ENCODE results near the gene CFTR.
"Not testable (repeated sequence)": the region's sequence is repeated elsewhere in the genome, so short reads cannot be mapped to it uniquely, and the experiment has no call there.

The CFTR gene

DNA sequence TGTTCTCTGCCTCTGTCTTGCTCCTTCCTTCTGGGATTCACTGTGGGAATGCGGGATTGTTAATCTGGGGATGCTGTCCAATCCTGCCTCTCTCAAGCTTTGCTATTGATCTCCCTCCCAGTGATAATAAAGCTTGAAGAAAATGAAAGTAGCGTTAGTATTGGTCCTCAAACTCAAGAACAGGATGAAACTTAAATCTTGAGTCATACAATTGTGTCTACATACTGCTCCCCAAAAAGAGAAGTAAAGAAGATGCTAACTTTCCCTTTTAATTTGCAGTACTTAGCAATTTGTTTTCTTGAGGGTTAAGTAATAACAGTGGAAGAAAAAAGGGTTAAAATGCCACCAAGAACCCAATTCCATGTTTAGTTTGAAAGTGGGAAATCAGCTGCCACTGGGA lies 13.6 kb downstream of the CFTR start:
- DNase-seq (ENCODE audit: low read depth in 1 of 2, low spot score in 1 of 2), result no peak

DNA sequence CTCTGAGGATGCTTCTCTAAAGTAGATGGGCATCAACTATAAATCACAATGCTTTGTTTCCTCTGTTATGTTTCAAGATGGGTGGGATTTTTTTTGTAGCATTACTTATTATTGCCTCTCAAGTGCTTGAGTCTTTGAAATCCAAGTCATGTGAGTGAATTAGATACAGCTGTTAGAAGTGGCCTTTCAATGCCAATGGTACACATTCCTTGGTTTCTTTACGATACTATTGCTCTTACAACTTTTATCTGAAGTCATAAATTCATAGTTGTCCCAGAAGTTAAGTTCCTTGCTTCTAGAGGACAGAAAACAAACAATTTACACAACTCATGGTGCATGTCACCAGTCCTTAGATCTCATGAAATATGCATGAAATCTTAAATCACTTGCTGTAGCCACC lies 15.5 kb downstream of the CFTR start:
- no peak for DNase-seq (ENCODE audit: low read depth in 1 of 2, low spot score in 1 of 2)

DNA sequence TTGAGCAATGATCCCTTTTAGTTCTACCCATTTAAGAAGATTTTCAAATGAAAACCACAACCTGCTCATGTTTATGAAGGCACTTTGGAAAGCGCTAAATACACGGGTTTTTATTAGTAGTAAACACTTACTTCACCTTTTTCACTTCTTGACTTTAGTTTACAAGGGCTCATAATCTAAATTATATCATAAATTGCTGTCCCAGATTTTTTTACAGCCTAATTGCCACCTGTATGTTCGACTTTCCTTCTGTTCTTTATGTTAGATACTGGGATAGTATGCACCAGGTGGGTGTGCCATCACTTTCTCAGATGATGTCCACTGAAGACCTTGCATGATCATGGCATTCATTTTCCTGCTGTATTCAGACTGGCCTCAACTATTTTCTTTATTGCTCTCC lies 22.5 kb downstream of the CFTR start:
- no peak for DNase-seq (ENCODE audit: low read depth in 1 of 2, low spot score in 1 of 2)

DNA sequence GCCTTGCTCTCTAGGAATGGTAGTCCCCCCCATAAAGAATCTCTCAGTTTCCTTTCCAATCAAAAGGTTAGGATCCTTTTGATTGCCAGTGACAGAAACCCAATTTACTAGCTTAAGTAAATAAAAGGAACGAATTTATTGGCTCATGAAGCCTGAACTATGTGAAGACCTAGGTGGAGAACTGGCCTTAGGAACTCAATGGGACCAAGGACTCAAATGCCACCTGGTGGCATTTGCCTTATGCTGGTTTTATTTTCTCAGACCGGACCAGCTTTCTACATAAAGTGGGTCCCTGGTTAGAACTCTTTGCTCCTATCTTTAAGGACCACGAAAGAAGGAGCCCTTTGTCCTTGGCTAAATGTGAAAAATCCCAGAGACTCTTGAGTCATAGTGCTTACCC lies 25.4 kb downstream of the CFTR start:
- DNase-seq (ENCODE audit: low read depth in 1 of 2, low spot score in 1 of 2), result no peak

DNA sequence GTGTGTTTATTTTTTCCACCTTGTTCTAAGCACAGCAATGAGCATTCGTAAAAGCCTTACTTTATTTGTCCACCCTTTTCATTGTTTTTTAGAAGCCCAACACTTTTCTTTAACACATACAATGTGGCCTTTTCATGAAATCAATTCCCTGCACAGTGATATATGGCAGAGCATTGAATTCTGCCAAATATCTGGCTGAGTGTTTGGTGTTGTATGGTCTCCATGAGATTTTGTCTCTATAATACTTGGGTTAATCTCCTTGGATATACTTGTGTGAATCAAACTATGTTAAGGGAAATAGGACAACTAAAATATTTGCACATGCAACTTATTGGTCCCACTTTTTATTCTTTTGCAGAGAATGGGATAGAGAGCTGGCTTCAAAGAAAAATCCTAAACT lies 28.9 kb downstream of the CFTR start:
- no peak for DNase-seq (ENCODE audit: low read depth in 1 of 2, low spot score in 1 of 2)

DNA sequence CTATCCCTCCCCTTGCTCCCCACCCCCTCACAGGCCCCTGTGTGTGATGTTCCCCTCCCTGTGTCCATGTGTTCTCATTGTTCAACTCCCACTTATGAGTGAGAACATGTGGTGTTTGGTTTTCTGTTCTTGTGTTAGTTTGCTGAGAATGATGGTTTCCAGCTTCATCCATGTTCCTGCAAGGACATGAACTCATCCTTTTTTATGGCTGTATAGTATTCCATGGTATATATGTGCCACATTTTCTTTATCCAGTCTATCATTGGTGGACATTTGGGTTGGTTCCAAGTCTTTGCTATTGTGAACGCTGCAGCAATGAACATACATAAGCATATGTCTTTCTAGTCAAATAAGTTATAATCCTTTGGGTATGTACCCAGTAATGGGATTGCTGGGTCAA lies 37.4 kb downstream of the CFTR start:
- not testable (repeated sequence) for DNase-seq (ENCODE audit: low read depth in 1 of 2, low spot score in 1 of 2)

DNA sequence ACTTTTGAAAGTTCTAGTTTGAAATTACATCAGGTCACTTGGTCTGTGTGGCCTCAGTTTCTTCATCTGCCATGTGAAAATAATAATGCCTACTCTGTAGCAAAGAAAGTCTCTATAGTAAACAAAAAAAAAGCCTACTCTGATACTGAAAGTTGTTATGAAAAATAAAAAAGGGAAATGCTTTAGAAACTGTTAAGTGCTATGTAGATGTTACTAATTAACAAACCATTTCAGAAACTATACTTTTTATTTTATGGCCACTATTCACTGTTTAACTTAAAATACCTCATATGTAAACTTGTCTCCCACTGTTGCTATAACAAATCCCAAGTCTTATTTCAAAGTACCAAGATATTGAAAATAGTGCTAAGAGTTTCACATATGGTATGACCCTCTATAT lies 50.6 kb downstream of the CFTR start:
- no peak for DNase-seq (ENCODE audit: low read depth in 1 of 2, low spot score in 1 of 2)

DNA sequence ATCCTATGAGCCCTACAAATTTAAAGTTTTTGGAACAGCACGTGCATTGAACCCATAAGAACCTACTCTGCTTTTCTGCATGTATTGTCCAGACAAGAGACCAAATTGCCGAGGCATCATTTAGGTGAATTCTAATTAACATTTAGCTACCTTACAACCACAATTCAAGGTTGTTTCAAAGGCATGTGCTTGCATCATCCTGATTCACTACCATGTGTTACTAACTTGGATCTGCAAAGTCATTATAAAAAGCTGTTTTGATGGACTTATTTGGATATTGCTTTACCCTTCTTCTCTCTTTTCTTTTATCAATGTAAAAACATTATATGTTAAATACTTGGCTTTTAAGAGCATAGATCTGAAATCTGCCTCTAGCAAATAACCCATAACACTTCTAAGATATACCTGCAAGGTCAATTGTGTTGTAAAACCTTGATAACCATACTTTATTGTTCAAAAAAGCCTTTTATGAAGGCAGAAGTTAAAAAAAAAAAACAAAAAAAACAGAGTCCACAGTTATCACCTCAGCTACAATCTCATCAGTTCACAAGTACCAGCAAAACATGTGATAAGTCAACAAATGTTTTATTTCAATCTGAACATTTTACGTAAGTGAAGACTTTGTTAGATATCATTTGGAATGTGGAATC lies 51.9 kb downstream of the CFTR start:
- no peak for DNase-seq (ENCODE audit: low read depth in 1 of 2, low spot score in 1 of 2)

DNA sequence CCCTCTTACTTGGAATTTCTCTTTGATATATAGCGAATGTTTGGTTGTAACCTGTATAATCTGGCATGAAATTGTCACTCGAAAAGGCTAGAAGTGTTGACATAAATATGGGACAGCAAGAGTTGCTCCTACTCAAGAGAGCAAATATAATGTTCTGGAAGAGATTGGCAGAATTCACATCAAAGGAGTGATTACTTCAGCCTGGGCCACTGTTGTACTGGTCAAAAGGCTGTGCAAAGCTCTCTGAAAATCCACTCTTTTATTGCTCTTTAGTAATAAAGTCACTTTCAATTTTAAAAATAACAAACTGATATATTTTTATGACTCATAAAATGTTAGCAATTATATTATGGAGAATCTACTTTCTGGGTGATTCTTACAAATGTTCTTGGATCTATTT lies 58.2 kb downstream of the CFTR start:
- DNase-seq (ENCODE audit: low read depth in 1 of 2, low spot score in 1 of 2), result no peak

DNA sequence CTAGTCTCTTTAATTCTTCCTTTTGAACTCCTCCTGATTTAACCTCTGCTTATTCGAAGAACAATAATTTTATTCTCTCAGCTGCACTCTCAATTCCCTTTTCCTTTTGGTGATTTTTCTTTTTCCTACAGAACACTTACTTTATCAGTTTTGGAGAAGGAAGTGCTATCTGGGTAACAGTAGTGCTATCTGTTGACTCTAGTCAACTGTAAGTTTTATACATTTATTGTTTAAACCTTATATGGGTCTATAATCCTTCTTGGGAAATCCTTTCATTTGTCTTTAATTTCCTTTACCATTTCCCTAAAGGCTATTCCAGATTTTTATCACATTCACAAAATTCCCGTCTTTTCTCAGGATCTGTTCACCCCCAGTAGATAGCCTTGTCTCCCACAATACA lies 64.2 kb downstream of the CFTR start:
- DNase-seq (ENCODE audit: low read depth in 1 of 2, low spot score in 1 of 2), result no peak

DNA sequence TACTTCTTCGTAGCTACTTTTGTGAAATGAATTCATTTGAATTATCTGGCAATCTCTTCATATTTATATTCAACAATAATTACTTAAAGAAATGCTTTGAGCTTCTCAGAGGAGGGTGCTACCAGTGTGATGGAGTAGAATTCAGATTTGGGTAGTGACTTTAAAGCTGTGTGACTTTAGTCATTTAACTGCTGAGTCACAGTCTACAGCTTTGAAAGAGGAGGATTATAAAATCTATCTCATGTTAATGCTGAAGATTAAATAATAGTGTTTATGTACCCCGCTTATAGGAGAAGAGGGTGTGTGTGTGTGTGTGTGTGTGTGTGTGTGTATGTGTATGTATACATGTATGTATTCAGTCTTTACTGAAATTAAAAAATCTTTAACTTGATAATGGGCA lies 68.2 kb downstream of the CFTR start:
- DNase-seq (ENCODE audit: low read depth in 1 of 2, low spot score in 1 of 2), result no peak

DNA sequence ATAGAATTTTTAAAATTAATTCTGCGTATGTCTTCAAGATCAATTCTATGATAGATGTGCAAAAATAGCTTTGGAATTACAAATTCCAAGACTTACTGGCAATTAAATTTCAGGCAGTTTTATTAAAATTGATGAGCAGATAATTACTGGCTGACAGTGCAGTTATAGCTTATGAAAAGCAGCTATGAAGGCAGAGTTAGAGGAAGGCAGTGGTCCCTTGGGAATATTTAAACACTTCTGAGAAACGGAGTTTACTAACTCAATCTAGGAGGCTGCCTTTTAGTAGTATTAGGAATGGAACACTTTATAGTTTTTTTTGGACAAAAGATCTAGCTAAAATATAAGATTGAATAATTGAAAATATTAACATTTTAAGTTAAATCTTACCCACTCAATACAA lies 70.8 kb downstream of the CFTR start:
- no peak for DNase-seq (ENCODE audit: low read depth in 1 of 2, low spot score in 1 of 2)

DNA sequence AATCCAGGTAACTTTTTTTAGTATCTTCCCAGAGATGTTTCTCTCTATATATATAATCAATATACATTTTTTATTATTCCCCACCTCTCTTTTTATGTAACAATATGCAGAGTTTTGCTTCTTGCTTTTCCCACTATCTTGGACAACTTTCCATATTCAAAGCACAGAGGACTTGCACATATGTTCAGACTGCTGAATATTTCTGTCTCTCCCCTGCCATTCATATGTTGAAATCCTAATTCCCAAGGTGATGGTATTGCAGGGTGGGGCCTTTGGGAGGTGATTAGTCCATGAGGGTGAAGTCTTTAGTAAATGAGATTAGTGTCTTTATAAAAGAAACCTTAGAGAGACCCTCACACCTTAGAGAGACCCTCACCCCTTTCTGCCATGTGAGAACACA lies 72.8 kb downstream of the CFTR start:
- DNase-seq (ENCODE audit: low read depth in 1 of 2, low spot score in 1 of 2), result no peak

DNA sequence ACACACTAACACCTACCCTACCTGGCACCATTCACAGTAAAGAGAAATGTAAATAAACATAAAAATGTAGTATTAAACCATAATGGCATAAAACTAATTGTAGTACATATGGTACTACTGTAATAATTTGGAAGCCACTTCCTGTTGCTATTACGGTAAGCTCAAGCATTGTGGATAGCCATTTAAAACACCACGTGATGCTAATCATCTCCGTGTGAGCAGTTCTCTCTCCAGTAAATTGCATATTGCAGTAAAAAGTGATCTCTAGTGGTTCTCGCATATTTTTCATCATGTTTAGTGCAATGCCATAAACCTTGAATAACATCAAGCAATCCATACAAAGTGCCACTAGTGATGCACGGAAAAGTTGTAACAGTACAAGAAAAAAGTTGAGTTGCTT lies 75.4 kb downstream of the CFTR start:
- no peak for DNase-seq (ENCODE audit: low read depth in 1 of 2, low spot score in 1 of 2)

DNA sequence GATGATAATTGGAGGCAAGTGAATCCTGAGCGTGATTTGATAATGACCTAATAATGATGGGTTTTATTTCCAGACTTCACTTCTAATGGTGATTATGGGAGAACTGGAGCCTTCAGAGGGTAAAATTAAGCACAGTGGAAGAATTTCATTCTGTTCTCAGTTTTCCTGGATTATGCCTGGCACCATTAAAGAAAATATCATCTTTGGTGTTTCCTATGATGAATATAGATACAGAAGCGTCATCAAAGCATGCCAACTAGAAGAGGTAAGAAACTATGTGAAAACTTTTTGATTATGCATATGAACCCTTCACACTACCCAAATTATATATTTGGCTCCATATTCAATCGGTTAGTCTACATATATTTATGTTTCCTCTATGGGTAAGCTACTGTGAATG lies 79.6 kb downstream of the CFTR start:
- DNase-seq (ENCODE audit: low read depth in 1 of 2, low spot score in 1 of 2), result no peak

DNA sequence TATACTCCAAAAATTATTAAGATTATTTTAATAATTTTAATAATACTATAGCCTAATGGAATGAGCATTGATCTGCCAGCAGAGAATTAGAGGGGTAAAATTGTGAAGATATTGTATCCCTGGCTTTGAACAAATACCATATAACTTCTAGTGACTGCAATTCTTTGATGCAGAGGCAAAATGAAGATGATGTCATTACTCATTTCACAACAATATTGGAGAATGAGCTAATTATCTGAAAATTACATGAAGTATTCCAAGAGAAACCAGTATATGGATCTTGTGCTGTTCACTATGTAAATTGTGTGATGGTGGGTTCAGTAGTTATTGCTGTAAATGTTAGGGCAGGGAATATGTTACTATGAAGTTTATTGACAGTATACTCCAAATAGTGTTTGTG lies 80.2 kb downstream of the CFTR start:
- no peak for DNase-seq (ENCODE audit: low read depth in 1 of 2, low spot score in 1 of 2)

DNA sequence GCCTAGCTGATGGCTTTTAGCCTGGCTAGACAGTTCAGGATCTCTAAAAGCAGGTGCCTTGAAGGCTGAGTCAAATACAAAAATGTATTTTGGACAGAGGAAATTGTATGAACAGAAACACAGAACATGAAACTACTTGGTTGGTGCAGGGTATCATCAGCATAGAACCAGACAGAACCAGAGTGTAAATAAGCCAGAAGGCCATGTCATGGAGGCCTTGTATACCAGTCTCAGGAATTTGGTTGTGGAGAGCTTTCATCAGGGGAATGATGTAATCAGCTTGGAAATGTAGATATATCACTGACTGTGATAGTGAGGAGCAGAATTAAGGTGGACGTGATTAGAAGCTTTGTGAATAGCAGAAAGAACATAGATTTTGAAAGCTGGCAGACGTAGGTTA lies 82.9 kb downstream of the CFTR start:
- DNase-seq (ENCODE audit: low read depth in 1 of 2, low spot score in 1 of 2), result no peak

DNA sequence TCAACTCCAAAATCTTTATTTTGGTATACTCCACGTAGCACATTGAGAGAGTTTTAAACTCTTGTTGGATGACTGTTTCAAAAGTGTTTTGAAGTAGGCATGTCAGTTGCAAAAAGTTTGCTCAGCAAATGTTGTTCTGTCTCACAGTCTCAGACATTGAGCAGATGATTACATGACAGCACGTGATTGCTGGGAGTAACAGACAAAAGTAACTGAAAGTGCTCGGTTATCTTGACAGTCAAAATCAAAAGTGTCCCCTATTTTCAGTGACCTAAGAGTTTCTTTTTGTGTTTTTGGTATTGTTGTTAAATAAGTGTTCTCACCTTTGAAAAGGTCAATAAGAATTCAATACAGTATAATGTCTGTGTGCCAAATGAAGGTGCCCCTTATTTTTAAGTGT lies 84.3 kb downstream of the CFTR start:
- no peak for DNase-seq (ENCODE audit: low read depth in 1 of 2, low spot score in 1 of 2)

DNA sequence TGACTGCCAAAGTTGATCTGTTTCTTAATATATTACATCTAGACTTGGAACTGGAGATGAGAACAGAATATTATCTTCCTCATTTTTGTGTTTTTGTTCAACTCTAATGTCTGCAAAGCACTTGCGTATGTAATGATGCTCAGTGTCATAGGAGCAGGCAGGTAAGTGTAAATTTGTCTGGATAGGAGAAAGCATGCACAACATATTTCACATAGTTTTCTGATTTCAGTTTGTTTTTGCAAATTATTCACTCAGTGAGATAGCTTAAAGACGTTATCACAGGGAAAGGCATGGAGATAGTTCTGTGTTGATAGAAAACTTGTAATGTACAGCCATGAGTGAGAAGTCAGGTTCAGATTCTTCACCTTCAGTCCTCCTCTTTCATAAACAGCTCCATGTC lies 84.8 kb downstream of the CFTR start:
- DNase-seq (ENCODE audit: low read depth in 1 of 2, low spot score in 1 of 2), result no peak

DNA sequence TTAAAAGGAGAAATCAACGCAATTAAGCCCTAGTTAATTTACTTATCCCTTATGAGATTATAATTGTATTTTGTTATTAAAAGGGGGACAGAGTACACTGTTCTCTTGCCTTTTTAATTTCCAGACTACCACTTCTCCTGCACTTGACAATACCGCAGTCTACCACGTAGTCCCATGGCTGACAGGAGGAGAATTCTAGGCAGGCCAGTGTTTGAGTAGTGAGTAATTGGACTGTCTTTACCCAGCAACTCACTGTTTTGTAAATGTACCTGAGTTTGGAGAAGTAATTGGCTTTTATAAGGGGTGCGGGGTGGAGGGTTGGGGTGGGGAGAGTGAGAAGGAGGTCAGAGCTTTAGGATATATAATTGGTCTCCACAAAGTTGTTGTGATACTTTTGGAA lies 85.4 kb downstream of the CFTR start:
- DNase-seq (ENCODE audit: low read depth in 1 of 2, low spot score in 1 of 2), result no peak

DNA sequence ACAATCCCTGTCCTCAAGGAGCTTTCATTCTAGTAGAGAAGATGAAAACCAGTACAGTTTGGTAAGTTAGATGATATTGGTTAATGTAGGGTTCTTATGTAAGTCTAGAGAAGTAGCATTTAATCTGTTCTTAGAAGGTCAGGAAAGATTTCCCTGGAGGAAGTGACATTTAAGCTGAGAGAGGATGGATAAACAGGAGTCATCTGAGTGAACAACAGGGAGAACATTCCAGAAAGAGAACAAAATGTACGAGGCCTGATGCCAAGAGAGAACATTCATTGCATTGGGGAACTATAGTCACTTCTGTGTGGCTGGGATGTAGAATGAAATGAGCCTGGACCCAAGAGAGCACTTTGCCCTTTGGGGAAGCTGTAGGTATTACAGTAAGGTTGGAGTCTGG lies 88.0 kb downstream of the CFTR start:
- DNase-seq (ENCODE audit: low read depth in 1 of 2, low spot score in 1 of 2), result no peak

DNA sequence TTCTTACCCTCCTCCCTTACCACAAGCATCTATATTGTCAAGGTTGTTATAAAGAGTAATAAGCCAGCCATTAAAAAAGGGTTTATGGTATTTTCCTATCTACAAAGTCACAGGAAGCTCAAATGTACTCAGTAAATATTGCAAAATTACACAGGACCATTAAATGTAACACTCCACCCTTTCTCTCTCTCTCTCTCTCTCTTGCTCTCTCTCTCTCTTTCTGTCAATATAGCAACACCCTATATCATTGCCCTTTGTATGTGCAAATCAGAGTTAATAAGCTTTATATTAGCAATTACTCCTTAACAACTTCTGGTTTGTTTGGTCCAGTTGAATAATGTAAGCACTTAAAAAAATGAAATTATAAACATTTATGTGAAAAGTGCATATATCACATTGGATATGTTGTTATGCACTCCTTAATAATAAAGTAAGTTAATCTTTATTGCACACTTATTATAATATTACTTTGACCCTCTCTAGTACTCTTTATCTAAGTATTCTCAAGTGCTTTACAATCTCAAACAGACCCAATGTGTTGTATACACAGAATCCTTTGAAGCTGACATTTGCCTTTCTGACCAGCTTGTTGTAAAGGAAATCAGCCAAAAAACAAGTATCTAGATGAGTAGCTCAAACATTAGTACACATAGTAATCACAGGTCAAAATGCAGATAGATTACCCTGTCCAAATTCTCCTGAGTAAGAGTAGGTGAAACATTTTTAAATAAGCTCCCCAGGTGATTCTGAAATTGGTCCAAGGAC lies 93.2 kb downstream of the CFTR start:
- no peak for DNase-seq (ENCODE audit: low read depth in 1 of 2, low spot score in 1 of 2)

DNA sequence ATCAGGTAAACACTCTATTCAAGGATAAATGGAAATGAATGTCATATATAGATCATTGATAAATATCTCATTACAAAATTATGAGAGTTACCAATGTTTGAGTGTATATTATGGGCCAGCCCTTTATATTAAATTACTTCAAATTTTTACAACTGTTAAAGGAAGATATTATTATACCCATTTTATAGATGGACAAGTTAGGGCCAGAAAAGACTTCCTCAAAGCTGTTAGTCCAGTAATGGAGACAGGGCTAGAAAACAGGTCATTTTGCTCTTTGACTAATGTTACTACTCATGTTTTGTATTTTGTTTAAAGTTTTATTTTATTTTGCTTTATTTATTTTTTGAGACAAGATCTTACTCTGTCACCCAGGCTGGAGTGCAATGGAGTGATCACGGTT lies 101.6 kb downstream of the CFTR start:
- no peak for DNase-seq (ENCODE audit: low read depth in 1 of 2, low spot score in 1 of 2)
